ENCODE results near the gene MEIOC. TPM values are rescaled to one million over a fixed set of nuclear protein-coding genes. Genes with fewer than 3 reads are reported as not detected.
A peak's percentile ranks its signal among the peaks of the same experiment; 100 is the strongest.
"Not testable (repeated sequence)": the region's sequence is repeated elsewhere in the genome, so short reads cannot be mapped to it uniquely, and the experiment has no call there.

The MEIOC gene
- total and polyA plus RNA-seq, 5 donors from 2014 or later = 0.18 to 0.76 (median 0.35) TPM; not detected in 1

GRCh38 chr17:44689477-44690217 is 33.4 kb downstream of the MEIOC start, which contains the start of gene CCDC43:
Gene CCDC43 (minus strand): TSS chr17:44689776. CDS start chr17:44689753, 23 bp downstream.
- peaks cover 4% of the 10 kb centered on the region for H3K36me3 ChIP-seq (ENCODE audit: control insufficient read depth, insufficient read depth, low read length)
- peak; percentile 84 to 95 (median 92) for DNase-seq
- no peaks in the 10 kb centered on the region for H3K27me3 ChIP-seq (ENCODE audit: control insufficient read depth, insufficient read depth, low read length)
- no peaks in the 10 kb centered on the region for H3K9me3 ChIP-seq (ENCODE audit: control insufficient read depth in 2 of 2, low read length in 2 of 2)
- ATAC-seq (ENCODE audit: low read depth in 2 of 2) = peak; percentile 98 to 99
- H3K4me3 Mint-ChIP-seq = peak within 1 kb of the TSS; percentile 96 to 100 (median 98)
- peak within 1 kb of the TSS; percentile 90 for H3K27ac ChIP-seq (ENCODE audit: insufficient read depth, low read length, poor library complexity, severe bottlenecking)
- peak within 1 kb of the TSS; percentile 95 for H3K4me3 ChIP-seq (ENCODE audit: low read depth, low read length)
- peaks cover 15 to 48% (median 26%) of the 10 kb centered on the region in 4 donors for H3K4me1 Mint-ChIP-seq
- peaks cover 4% of the 10 kb centered on the region for H3K27me3 Mint-ChIP-seq
- H3K27ac Mint-ChIP-seq = peak within 1 kb of the TSS; percentile 97 to 99 (median 98)
- H3K4me1 ChIP-seq (ENCODE audit: control insufficient read depth, insufficient read depth, low read length, poor library complexity, severe bottlenecking) = peaks cover 15% of the 10 kb centered on the region
- peaks cover 17% of the 10 kb centered on the region for H3K36me3 Mint-ChIP-seq
- peaks cover 0 to 1% (median 0%) of the 10 kb centered on the region in 7 donors for H3K9me3 Mint-ChIP-seq

- H3K27me3 ChIP-seq (ENCODE audit: control insufficient read depth, insufficient read depth, low read length); H3K9me3 Mint-ChIP-seq; H3K27ac ChIP-seq (ENCODE audit: insufficient read depth, low read length, poor library complexity, severe bottlenecking); H3K9me3 ChIP-seq (ENCODE audit: control insufficient read depth in 2 of 2, low read length in 2 of 2); H3K27me3 Mint-ChIP-seq; H3K36me3 Mint-ChIP-seq; ATAC-seq (ENCODE audit: low read depth in 2 of 2); H3K4me3 ChIP-seq (ENCODE audit: low read depth, low read length); H3K36me3 ChIP-seq (ENCODE audit: control insufficient read depth, insufficient read depth, low read length): not testable (repeated sequence)
- Mint-ChIP-seq H3K4me3 (peak overlapping the region; percentile 22 to 97 (median 85)), H3K4me1 (peaks cover 12 to 44% (median 23%) of the 10 kb centered on the region in 4 donors), H3K27ac (peak overlapping the region in 2 of 3 donors; percentile 97 to 99)
- peak in 1 of 3 donors; percentile 47 for DNase-seq
- peaks cover 15% of the 10 kb centered on the region for H3K4me1 ChIP-seq (ENCODE audit: control insufficient read depth, insufficient read depth, low read length, poor library complexity, severe bottlenecking)
Measured at GRCh38 chr17:44690746-44691306, 34.6 kb downstream of the MEIOC start.

- H3K4me1 ChIP-seq (ENCODE audit: control insufficient read depth, insufficient read depth, low read length, poor library complexity, severe bottlenecking) = peaks cover 14% of the 10 kb centered on the region
- Mint-ChIP-seq H3K27me3 (peaks cover 7% of the 10 kb centered on the region), H3K4me3 (no peak overlapping the region), H3K9me3 (no peaks in the 10 kb centered on the region), H3K27ac (no peak overlapping the region), H3K36me3 (peaks cover 3% of the 10 kb centered on the region), H3K4me1 (peaks cover 7 to 28% (median 16%) of the 10 kb centered on the region in 4 donors)
- no peak for DNase-seq
- no peak overlapping the region for H3K4me3 ChIP-seq (ENCODE audit: low read depth, low read length)
- no peaks in the 10 kb centered on the region for H3K27me3 ChIP-seq (ENCODE audit: control insufficient read depth, insufficient read depth, low read length)
- ATAC-seq (ENCODE audit: low read depth in 2 of 2) = no peak
- H3K27ac ChIP-seq (ENCODE audit: insufficient read depth, low read length, poor library complexity, severe bottlenecking) = no peak overlapping the region
- H3K36me3 ChIP-seq (ENCODE audit: control insufficient read depth, insufficient read depth, low read length) = no peaks in the 10 kb centered on the region
- H3K9me3 ChIP-seq (ENCODE audit: control insufficient read depth in 2 of 2, low read length in 2 of 2) = no peaks in the 10 kb centered on the region
Measured at GRCh38 chr17:44693609-44694008, 37.3 kb downstream of the MEIOC start.

GRCh38 chr17:44700288-44700687 is 44.0 kb downstream of the MEIOC start:
- not testable (repeated sequence) for H3K27me3 ChIP-seq (ENCODE audit: control insufficient read depth, insufficient read depth, low read length)

GRCh38 chr17:44707755-44708400 is 51.6 kb downstream of the MEIOC start:
- Histone ChIP-seq H3K4me3 (ENCODE audit: low read depth, low read length) (peak overlapping the region; percentile 92), H3K36me3 (ENCODE audit: control insufficient read depth, insufficient read depth, low read length) (no peaks in the 10 kb centered on the region), H3K4me1 (ENCODE audit: control insufficient read depth, insufficient read depth, low read length, poor library complexity, severe bottlenecking) (peaks cover 16% of the 10 kb centered on the region), H3K27me3 (ENCODE audit: control insufficient read depth, insufficient read depth, low read length) (no peaks in the 10 kb centered on the region), H3K27ac (ENCODE audit: insufficient read depth, low read length, poor library complexity, severe bottlenecking) (peak overlapping the region; percentile 58), H3K9me3 (ENCODE audit: control insufficient read depth in 2 of 2, low read length in 2 of 2) (no peaks in the 10 kb centered on the region)
- Mint-ChIP-seq H3K27me3 (peaks cover 4% of the 10 kb centered on the region), H3K36me3 (no peaks in the 10 kb centered on the region), H3K4me3 (no peak overlapping the region), H3K4me1 (peaks cover 0 to 2% (median 0%) of the 10 kb centered on the region in 4 donors), H3K9me3 (no peaks in the 10 kb centered on the region), H3K27ac (no peak overlapping the region)
- DNase-seq = no peak
- ATAC-seq (ENCODE audit: low read depth in 2 of 2) = no peak

More at GRCh38 chr17:44700288-44700687, 44.0 kb downstream of the MEIOC start:
- not testable (repeated sequence) for H3K36me3 Mint-ChIP-seq; H3K27ac Mint-ChIP-seq; ATAC-seq (ENCODE audit: low read depth in 2 of 2); H3K4me1 Mint-ChIP-seq; H3K9me3 Mint-ChIP-seq; H3K9me3 ChIP-seq (ENCODE audit: control insufficient read depth in 2 of 2, low read length in 2 of 2); H3K27me3 Mint-ChIP-seq; H3K4me3 ChIP-seq (ENCODE audit: low read depth, low read length); H3K4me1 ChIP-seq (ENCODE audit: control insufficient read depth, insufficient read depth, low read length, poor library complexity, severe bottlenecking); H3K27ac ChIP-seq (ENCODE audit: insufficient read depth, low read length, poor library complexity, severe bottlenecking); H3K36me3 ChIP-seq (ENCODE audit: control insufficient read depth, insufficient read depth, low read length); DNase-seq; H3K4me3 Mint-ChIP-seq

- H3K4me1 Mint-ChIP-seq = peaks cover 0 to 2% (median 0%) of the 10 kb centered on the region in 4 donors
- Histone ChIP-seq H3K27me3 (ENCODE audit: control insufficient read depth, insufficient read depth, low read length) (no peaks in the 10 kb centered on the region), H3K27ac (ENCODE audit: insufficient read depth, low read length, poor library complexity, severe bottlenecking) (peak within 1 kb of the TSS; percentile 58), H3K9me3 (ENCODE audit: control insufficient read depth in 2 of 2, low read length in 2 of 2) (no peaks in the 10 kb centered on the region), H3K36me3 (ENCODE audit: control insufficient read depth, insufficient read depth, low read length) (no peaks in the 10 kb centered on the region), H3K4me3 (ENCODE audit: low read depth, low read length) (peak within 1 kb of the TSS; percentile 92), H3K4me1 (ENCODE audit: control insufficient read depth, insufficient read depth, low read length, poor library complexity, severe bottlenecking) (peaks cover 16% of the 10 kb centered on the region)
- no peaks in the 10 kb centered on the region for H3K9me3 Mint-ChIP-seq
- no peak within 1 kb of the TSS for H3K27ac Mint-ChIP-seq
- peaks cover 4% of the 10 kb centered on the region for H3K27me3 Mint-ChIP-seq
- H3K4me3 Mint-ChIP-seq = no peak within 1 kb of the TSS
- ATAC-seq (ENCODE audit: low read depth in 2 of 2) (peak; percentile 94), DNase-seq (peak; percentile 77 to 95 (median 90))
- H3K36me3 Mint-ChIP-seq = no peaks in the 10 kb centered on the region
Measured at GRCh38 chr17:44708401-44709263, 52.4 kb downstream of the MEIOC start, which contains the start of gene DBF4B. Gene DBF4B (plus strand): TSS chr17:44708665. CDS start chr17:44708821, 156 bp downstream.

GRCh38 chr17:44719444-44719843 is 63.2 kb downstream of the MEIOC start:
- H3K4me1 ChIP-seq (ENCODE audit: control insufficient read depth, insufficient read depth, low read length, poor library complexity, severe bottlenecking) = no peaks in the 10 kb centered on the region
- no peaks in the 10 kb centered on the region for H3K27me3 ChIP-seq (ENCODE audit: control insufficient read depth, insufficient read depth, low read length)
- no peak overlapping the region for H3K27ac Mint-ChIP-seq
- H3K9me3 ChIP-seq (ENCODE audit: control insufficient read depth in 2 of 2, low read length in 2 of 2) = no peaks in the 10 kb centered on the region
- no peaks in the 10 kb centered on the region for H3K4me1 Mint-ChIP-seq
- H3K27ac ChIP-seq (ENCODE audit: insufficient read depth, low read length, poor library complexity, severe bottlenecking) = no peak overlapping the region
- DNase-seq = no peak
- no peaks in the 10 kb centered on the region for H3K9me3 Mint-ChIP-seq
- H3K4me3 ChIP-seq (ENCODE audit: low read depth, low read length) = no peak overlapping the region
- peaks cover 12% of the 10 kb centered on the region for H3K36me3 Mint-ChIP-seq
- no peak for ATAC-seq (ENCODE audit: low read depth in 2 of 2)
- no peaks in the 10 kb centered on the region for H3K27me3 Mint-ChIP-seq
- no peak overlapping the region for H3K4me3 Mint-ChIP-seq
- H3K36me3 ChIP-seq (ENCODE audit: control insufficient read depth, insufficient read depth, low read length) = peaks cover 2% of the 10 kb centered on the region
